ENCODE results near the gene MSH4. TPM values are rescaled to one million over a fixed set of nuclear protein-coding genes. Genes with fewer than 3 reads are reported as not detected.
"Not testable (repeated sequence)": the region's sequence is repeated elsewhere in the genome, so short reads cannot be mapped to it uniquely, and the experiment has no call there.

MSH4 gene
- total RNA-seq, 1 donor from 2014 or later: 0.35 TPM

- no peak for ATAC-seq (ENCODE audit: poor library complexity)
- DNase-seq: no peak
- intact Hi-C loops (cut with DNase I): no loop called here
Observed at GRCh38 chr1:75791022-75791421, 5.7 kb upstream of the MSH4 start.

DNA sequence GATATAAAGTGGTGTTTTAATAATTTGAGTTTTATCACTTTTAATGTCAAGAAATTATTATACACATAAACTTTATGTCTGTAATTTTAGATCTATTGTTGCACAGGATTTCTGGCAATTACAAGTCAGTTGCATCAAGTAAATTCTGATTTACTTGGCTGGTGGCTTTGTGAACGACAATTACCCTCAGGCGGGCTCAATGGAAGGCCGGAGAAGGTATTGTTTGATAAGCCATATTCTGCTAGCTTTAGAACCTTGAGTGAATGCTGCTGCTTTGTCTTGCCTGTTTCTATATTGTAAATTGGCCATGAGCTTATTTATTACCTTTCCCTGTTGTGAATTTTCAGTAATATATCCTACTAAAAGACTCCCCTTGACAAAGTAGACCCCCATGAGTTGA, 4.6 kb upstream of the MSH4 start:
- DNase-seq (no peak), ATAC-seq (ENCODE audit: poor library complexity) (no peak)
- intact Hi-C loops (cut with DNase I): no loop called here

DNA sequence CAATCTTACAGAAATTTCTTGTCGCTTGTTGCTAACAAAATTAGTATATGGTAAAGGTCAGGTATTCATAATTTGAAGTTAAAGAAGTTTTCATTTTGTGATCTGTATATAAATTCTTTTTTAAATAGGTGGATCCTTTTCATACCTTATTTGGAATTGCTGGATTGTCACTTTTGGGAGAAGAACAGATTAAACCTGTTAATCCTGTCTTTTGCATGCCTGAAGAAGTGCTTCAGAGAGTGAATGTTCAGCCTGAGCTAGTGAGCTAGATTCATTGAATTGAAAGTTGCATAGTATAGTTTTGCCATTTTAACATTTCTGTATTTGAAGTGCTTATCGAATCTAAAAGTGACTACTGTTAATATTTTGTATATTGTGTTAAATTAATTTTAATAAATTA, 2.3 kb upstream of the MSH4 start:
- intact Hi-C loops (cut with DNase I): no loop called here
- ATAC-seq (ENCODE audit: poor library complexity): no peak
- DNase-seq: no peak

GRCh38 chr1:75795703-75796193, 934 bp upstream of the MSH4 start:
- intact Hi-C loops (cut with DNase I): no loop called here
- ATAC-seq (ENCODE audit: poor library complexity) (no peak), DNase-seq (no peak)

DNA sequence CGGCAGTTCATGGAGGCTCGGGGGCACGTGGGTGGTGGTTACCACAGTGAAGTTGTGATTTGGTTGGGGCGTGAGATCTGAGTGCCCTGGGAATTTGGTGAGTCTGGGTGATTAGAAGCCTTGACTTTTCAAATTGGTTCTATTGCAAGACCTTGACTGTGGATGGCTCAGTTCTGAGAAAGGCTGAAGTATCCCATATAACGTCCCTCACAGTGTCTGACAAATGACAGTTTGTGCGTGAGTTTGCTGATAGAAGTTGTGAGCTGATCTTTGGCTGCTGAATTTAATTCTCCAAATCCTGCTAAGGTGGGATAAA, 549 bp downstream of the MSH4 start:
- no peak for ATAC-seq (ENCODE audit: poor library complexity)
- no peak for DNase-seq
- intact Hi-C loops (cut with DNase I): no loop called here

DNA sequence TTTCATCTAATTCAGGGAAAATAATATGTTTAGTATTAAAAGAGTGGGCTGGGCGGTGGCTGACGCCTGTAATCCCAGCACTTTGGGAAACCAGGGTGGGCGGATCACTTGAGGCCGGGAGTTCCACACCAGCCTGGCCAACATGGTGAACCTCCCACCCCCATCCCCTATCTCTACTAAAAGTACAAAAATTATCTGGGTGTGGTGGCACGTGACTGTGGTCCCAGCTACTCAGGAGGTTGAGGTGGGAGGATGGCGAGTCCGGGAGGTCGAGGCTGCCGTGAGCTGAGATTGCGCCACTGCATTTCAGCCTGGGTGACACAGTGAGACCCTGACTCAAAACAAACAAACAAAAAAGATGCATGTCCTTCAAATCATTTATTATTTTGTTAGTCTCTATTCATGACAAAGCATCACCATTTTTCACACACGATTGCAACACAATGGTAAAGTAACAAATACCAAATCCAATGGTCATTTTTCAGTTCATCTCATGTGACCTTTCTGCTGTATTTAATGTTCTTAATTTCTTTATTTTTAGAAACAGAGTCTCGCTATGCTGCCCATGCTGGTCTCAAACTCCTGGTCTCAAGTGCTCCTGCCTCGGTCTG, 1.0 kb downstream of the MSH4 start:
- ATAC-seq (ENCODE audit: poor library complexity) (peak; percentile 17), DNase-seq (no peak)
- intact Hi-C loops (cut with DNase I): no loop called here

DNA sequence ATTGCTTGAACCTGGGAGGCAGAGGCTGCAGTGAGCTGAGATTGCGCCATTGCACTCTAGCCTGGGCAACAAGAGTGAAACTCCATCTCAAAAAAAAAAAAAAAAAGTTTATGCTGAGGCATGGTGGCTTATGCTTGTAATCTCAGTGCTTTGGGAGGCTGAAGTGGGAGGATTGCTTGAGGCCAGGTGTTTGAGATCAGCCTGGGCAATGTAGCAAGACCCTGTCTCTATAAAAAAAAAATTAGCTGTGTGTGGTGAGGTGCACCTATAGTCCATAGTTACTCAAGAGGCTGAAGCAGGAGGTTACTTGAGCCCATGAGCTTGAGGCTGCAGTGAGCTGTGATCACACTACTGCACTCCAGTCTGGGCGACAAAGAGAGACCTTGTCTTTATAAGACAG, 4.8 kb downstream of the MSH4 start:
- intact Hi-C loops (cut with DNase I); ATAC-seq (ENCODE audit: poor library complexity); DNase-seq: not testable (repeated sequence)

GRCh38 chr1:75808921-75809320, 12.2 kb downstream of the MSH4 start:
- ATAC-seq (ENCODE audit: poor library complexity) (no peak), DNase-seq (no peak)

GRCh38 chr1:75810113-75810512, 13.4 kb downstream of the MSH4 start:
- intact Hi-C loops (cut with DNase I); ATAC-seq (ENCODE audit: poor library complexity); DNase-seq: not testable (repeated sequence)

More at GRCh38 chr1:75808921-75809320, 12.2 kb downstream of the MSH4 start:
- intact Hi-C loops (cut with DNase I): no loop called here

DNA sequence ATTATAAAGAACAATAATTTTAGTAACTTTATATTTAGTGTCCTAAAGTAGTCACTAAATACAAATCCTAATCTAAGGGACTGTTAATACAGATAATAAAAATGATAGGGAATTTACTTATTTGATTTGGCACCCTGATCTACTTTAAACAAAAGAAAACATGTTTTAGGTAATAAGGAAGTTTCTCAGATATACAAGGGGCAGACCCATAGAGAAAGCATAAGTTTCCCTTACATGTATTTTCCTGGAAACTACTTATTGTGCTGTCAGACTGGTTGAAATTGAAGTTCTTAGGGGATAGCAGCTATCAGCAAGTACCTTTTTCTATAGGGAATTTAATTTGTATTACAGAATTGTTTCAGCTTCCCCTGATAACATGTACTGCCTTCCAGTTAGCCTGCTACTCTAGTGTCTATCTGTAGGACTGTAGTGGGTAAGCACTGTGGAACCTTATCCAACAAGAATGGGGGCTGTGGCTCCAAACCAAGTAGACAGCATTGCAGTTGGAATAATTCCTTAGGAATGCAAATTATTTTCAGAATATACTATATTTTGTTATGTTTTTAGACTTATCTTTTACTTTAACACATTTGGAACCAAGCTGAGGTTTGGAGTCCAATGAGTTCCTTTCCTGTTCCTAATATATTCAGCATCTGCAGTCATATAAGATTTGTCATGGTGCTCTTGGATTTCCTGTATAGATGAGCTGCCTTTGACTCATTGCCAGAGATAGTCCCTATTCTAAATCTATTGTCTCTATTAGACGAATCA, 14.7 kb downstream of the MSH4 start:
- intact Hi-C loops (cut with DNase I): no loop called here
- ATAC-seq (ENCODE audit: poor library complexity) (no peak), DNase-seq (no peak)

GRCh38 chr1:75812065-75812464, 15.4 kb downstream of the MSH4 start:
- no peak for ATAC-seq (ENCODE audit: poor library complexity)

GRCh38 chr1:75823596-75823995, 26.9 kb downstream of the MSH4 start:
- ATAC-seq (ENCODE audit: poor library complexity); DNase-seq; intact Hi-C loops (cut with DNase I): not testable (repeated sequence)

More at GRCh38 chr1:75812065-75812464, 15.4 kb downstream of the MSH4 start:
- DNase-seq: no peak
- intact Hi-C loops (cut with DNase I): no loop called here

DNA sequence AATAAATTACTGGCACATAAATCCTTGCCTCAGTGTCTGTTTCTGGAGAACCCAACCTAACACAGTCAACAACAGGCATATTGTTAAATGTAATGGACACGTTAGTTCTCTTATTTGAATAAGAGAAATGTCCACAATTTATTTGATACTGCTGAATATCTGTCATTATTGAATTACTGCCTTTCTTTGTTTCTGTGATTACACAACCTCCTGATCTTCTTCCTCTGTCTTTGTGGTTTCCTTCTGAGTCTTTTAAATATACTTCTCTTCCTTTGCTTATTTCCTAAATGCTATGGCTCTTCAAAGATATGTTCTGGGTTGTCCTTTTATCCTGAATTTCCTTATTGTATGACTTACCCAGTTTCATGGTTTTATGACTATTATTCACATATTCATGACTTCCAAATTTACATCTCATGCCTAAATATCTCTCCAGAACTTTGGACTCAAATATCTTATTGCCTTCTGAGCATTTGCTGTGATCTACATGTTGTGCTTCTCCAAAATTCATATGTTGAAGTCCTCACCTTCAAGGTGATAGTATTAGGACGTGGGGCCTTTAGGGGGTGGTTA, 39.9 kb downstream of the MSH4 start:
- no peak for ATAC-seq (ENCODE audit: poor library complexity)
- DNase-seq: no peak
- intact Hi-C loops (cut with DNase I): no loop called here

- no peak for DNase-seq
- intact Hi-C loops (cut with DNase I): no loop called here
- no peak for ATAC-seq (ENCODE audit: poor library complexity)
Observed at GRCh38 chr1:75838079-75838478, 41.4 kb downstream of the MSH4 start.

GRCh38 chr1:75841421-75841820, 44.7 kb downstream of the MSH4 start:
- DNase-seq: no peak
- intact Hi-C loops (cut with DNase I): no loop called here

DNA sequence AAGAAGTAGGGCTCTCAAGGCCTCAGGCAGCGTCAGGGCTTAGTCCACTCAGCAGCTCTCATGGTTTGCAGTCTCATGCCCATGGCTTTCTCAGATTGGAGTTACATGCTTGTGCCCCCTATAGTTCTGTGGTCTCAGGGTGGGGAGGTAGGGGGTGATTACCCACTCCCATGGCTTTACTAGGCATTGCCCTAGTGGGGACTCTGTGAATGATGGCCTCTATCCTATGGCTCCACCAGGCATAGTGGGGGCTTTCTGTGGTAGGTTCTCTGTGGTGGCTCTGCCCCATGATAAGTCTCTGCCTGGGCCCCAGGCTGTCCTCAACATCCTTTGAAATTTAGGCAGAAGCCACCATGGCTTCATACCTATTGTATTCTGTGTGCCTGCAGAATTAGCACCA, 48.9 kb downstream of the MSH4 start:
- intact Hi-C loops (cut with DNase I): no loop called here
- DNase-seq: no peak
- ATAC-seq (ENCODE audit: poor library complexity): no peak

More at GRCh38 chr1:75841421-75841820, 44.7 kb downstream of the MSH4 start:
- ATAC-seq (ENCODE audit: poor library complexity): no peak

- DNase-seq (no peak), ATAC-seq (ENCODE audit: poor library complexity) (no peak)
- intact Hi-C loops (cut with DNase I): no loop called here
Observed at GRCh38 chr1:75855010-75855409, 58.3 kb downstream of the MSH4 start.

GRCh38 chr1:75855734-75856133, 59.1 kb downstream of the MSH4 start:
- DNase-seq (no peak), ATAC-seq (ENCODE audit: poor library complexity) (no peak)
- intact Hi-C loops (cut with DNase I): no loop called here

- no peak for DNase-seq
- ATAC-seq (ENCODE audit: poor library complexity): no peak
- intact Hi-C loops (cut with DNase I): no loop called here
Observed at GRCh38 chr1:75861831-75862230, 65.1 kb downstream of the MSH4 start.

DNA sequence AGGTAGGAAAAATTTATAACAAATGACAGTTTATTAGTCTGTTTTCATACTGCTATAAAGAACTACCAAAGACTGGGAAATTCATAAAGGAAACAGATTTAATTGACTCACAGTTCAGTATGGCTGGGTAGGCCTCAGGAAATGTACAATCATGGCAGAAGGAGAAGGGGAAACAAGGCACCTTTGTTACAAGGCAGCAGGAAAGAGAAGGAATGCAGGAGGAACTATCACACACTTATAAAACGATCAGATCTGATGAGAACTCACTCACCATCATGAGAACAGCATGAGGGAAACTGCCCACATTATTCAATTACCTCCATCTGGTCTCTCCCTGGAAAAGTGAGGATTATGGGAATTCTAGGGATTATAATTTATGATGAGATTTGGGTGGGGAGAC, 74.3 kb downstream of the MSH4 start:
- no peak for DNase-seq
- intact Hi-C loops (cut with DNase I): no loop called here
- ATAC-seq (ENCODE audit: poor library complexity): no peak

Data from Right ventricle myocardium superior (tissue), 1 donor.